ENCODE measurements around the gene PRKAR1B. TPM values are rescaled to one million over a fixed set of nuclear protein-coding genes. Genes with fewer than 3 reads are reported as not detected.
A peak's percentile ranks its signal among the peaks of the same experiment; 100 is the strongest.

The PRKAR1B gene
- 10 to 100 TPM; 15.5 to 15.8 TPM for total RNA-seq

DNA sequence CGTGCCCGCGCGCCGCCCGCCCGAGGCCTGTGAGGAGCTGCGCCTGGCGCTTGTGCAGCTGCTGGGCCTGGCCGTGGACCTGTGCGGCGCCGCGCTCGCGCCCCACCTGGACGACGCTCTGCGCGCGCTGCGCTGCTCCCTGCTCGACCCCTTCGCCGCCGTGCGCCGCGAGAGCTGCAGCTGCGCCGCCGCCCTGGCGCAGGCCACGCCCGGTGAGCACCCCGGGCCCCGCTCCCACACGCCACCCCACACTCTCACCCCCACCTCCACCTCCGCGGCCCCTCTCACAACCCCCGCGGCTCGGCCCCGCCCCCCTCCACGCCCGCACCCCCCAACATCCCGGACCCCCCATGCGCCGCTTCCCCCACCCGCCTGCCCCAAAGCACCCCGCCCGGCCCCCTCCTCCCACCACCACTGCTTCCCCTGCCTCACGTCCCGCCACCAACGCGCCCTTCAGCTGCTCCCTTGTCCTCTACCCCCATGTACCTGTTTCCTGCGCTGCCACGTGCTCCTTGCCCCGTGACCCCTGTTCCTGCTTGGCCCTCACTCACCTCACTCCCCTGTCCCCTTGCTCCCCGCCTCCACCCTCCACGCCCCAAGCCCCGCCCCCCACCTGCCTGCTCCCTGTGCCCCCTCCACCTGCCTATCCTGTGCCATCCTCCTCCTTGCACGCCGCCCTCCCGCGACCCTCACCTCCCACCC lies at the start of gene PRKAR1B:
Gene PRKAR1B, minus strand, starts transcription at position 178 of the 702 bp plus-strand sequence. CDS start 15,776 bp downstream, outside the sequence.
- Mint-ChIP-seq H3K27me3 (ENCODE audit: low read depth) (no peaks in the 10 kb centered on the region), H3K4me3 (peak within 1 kb of the TSS; percentile 84), H3K4me1 (ENCODE audit: low read depth) (peaks cover 31% of the 10 kb centered on the region), H3K27ac (peak within 1 kb of the TSS; percentile 54), H3K36me3 (ENCODE audit: low read depth) (peaks cover 39% of the 10 kb centered on the region), H3K9me3 (no peaks in the 10 kb centered on the region)
- intact Hi-C loops (cut with micrococcal nuclease) = loop anchor here (2.0 to 10.0 kb wide), 4 partner anchors 62 to 208 kb away; partner anchors contain the start of gene PDGFA
- peak; percentile 43 for DNase-seq
- CTCF ChIA-PET = no interaction called here

DNA sequence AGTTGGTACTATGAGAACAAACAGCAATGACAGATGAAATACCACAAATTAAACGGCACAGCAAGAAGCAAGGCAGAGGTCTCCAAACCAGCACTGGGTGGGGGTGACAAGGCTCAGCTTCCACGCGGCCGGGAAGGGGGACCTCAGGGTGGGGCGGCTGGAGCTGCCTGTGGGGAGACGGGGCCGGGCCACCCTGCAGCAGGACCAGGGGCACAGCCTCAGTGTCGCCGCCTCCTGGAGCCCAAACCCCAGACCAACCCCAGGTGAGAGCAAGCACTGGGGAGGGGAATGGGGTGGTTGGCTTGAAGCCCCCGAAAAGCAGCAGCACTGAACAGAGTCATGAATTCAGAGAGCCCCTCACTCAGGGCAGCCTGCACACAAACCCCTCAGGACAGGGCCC lies 49.3 kb upstream of the PRKAR1B start:
- intact Hi-C loops (cut with micrococcal nuclease) = no loop called here
- H3K27me3 Mint-ChIP-seq (ENCODE audit: low read depth) = no peaks in the 10 kb centered on the region
- CTCF ChIA-PET = interaction anchor here (0.7 to 2.0 kb wide), 2 partner anchors 97 to 451 kb away, joined by 4 to 5 read pairs; no protein-coding TSS in a partner anchor
- H3K4me3 Mint-ChIP-seq = no peak overlapping the region
- no peaks in the 10 kb centered on the region for H3K9me3 Mint-ChIP-seq
- no peaks in the 10 kb centered on the region for H3K4me1 Mint-ChIP-seq (ENCODE audit: low read depth)
- H3K36me3 Mint-ChIP-seq (ENCODE audit: low read depth) = peaks cover 9% of the 10 kb centered on the region
- no peak overlapping the region for H3K27ac Mint-ChIP-seq
- no peak for DNase-seq

DNA sequence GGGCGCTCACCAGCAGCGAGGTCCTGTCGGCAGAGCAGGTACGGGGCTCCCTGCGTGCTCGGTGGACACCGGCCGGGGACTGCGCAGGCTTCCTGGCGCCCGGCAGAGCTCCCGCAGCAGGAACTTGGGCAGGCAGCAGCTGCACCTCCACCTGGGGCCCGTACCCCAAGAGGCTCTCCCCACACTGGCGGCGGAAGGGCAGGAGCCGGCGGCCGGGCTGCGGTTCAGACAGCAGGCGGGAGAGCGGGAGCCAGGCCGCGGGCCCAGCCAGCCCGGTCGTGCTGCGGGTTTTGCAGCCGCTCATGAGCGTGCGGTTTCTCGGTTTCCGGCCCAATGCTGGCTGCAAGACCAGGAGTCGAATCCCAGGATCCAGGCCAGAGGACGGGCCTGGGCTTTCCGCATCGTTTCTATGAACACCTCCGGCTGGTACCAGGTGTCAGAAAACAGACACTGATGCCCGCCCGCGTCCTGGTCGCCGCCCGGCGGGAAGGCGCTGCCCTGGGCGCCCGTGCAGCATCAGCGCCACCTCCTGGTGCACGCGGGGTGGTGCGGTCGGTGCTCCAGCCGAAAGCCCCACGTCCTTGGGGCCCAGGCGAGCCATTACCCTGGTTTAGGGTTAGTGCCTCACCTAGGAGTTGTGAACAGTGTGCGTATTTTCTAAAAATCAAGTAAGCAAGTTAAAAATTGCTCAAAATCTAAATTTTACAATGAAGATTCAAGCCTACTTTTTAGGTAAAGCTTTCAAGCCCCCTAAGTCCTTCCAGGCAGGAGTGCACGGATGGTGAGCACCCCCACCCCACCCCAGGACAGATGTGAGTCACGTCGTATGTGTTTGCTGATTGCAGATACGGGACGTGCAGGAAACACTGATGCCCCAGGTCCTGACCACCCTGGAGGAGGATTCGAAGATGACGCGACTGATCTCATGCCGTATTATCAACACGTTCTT lies 47.4 kb upstream of the PRKAR1B start:
- Mint-ChIP-seq H3K4me1 (ENCODE audit: low read depth) (no peaks in the 10 kb centered on the region), H3K9me3 (no peaks in the 10 kb centered on the region), H3K4me3 (no peak overlapping the region), H3K27ac (no peak overlapping the region), H3K36me3 (ENCODE audit: low read depth) (peaks cover 5% of the 10 kb centered on the region), H3K27me3 (ENCODE audit: low read depth) (no peaks in the 10 kb centered on the region)
- CTCF ChIA-PET = interaction anchor here (0.5 to 2.1 kb wide), 7 partner anchors 10 to 730 kb away, joined by 3 to 7 read pairs (median 4); partner anchors contain the start of gene INTS1
- intact Hi-C loops (cut with micrococcal nuclease) = loop anchor here (1.0 kb wide), 2 partner anchors 442 to 452 kb away; no protein-coding TSS in a partner anchor
- DNase-seq = peak; percentile 64

DNA sequence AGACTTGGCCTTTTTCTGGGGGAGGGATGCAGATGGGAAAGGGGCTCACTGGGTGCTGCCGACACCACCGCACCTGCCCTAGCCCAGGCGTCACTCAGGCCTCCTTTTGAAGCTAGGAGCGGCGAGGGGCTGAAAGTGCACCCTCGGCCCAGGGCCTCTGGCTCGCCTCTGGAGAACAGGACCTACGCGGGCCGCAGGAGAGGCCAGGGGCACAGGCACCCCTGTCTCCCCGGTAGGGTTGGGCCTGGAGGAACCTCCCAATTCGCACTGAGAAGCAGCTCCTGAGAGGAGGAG lies 46.5 kb upstream of the PRKAR1B start:
- CTCF ChIA-PET = interaction anchor here (0.5 to 2.1 kb wide), 8 partner anchors 9 to 731 kb away, joined by 3 to 7 read pairs (median 4); partner anchors contain the start of gene INTS1
- DNase-seq = no peak
- Mint-ChIP-seq H3K9me3 (no peaks in the 10 kb centered on the region), H3K4me1 (ENCODE audit: low read depth) (no peaks in the 10 kb centered on the region), H3K4me3 (no peak overlapping the region), H3K36me3 (ENCODE audit: low read depth) (peaks cover 5% of the 10 kb centered on the region), H3K27me3 (ENCODE audit: low read depth) (no peaks in the 10 kb centered on the region), H3K27ac (no peak overlapping the region)
- intact Hi-C loops (cut with micrococcal nuclease) = no loop called here

DNA sequence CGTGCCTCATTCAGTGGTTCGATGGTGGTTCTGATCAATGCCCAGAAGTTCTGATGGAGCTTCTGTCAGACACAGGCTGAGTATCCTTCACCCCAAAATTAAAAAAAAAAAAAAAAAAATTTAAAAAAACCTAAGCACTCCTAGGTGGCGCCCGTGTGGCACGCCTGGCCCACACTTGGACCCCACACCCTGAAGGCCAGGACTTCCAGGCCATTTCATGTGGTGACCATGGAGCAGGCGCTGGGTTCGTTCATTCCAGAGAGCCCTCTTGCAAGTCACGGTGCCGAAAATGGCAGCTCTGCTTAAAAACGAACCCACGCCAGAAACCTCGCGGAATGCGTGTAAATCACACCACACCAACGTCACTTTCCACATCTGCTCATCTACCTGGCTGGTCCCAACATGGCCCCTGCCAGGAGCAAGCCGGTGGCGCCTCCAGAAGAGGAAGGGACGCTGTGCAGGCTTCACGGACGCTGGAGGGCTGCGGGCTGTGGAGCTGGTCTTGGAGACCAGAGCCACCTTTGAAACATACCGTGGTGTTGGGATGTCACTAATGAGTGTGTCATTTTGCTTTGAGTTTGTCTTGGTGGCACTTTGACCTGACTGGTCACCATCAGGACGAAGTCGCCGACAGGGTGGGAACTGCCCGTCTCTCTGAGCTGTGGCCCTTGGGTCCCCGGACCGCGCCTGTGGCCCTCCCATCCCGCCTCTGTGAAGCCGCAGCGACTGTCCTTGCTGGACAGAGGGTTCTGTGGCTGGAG lies 46.0 kb upstream of the PRKAR1B start:
- H3K36me3 Mint-ChIP-seq (ENCODE audit: low read depth) = peaks cover 7% of the 10 kb centered on the region
- H3K27me3 Mint-ChIP-seq (ENCODE audit: low read depth) = no peaks in the 10 kb centered on the region
- H3K9me3 Mint-ChIP-seq = no peaks in the 10 kb centered on the region
- DNase-seq = no peak
- H3K4me1 Mint-ChIP-seq (ENCODE audit: low read depth) = no peaks in the 10 kb centered on the region
- no peak overlapping the region for H3K27ac Mint-ChIP-seq
- CTCF ChIA-PET = interaction anchor here (0.6 to 2.1 kb wide), 7 partner anchors 8 to 731 kb away, joined by 3 to 7 read pairs (median 4); partner anchors contain the start of gene INTS1
- H3K4me3 Mint-ChIP-seq = no peak overlapping the region
- intact Hi-C loops (cut with micrococcal nuclease) = no loop called here

DNA sequence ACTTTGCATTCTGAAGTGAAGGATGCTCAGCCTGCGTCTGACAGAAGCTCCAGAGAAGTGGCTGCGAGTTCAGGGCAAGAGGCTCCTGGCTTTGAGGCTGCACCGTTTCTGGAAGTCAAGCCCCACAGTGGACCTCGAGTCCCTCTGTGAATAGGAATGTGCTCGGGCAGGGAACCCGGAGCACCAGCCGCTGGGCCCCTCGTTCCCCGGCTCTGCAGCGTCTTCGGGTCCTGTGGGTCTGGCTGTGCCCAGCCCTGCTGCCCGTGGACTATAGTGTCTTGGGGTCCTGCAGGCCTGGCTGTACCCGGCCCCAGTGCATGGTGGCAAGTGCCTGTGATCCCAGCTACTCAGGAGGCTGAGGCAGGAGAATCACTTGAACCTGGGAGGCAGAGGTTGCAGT lies 45.3 kb upstream of the PRKAR1B start:
- Mint-ChIP-seq H3K4me3 (no peak overlapping the region), H3K9me3 (no peaks in the 10 kb centered on the region), H3K27ac (no peak overlapping the region), H3K36me3 (ENCODE audit: low read depth) (peaks cover 10% of the 10 kb centered on the region), H3K27me3 (ENCODE audit: low read depth) (no peaks in the 10 kb centered on the region), H3K4me1 (ENCODE audit: low read depth) (no peaks in the 10 kb centered on the region)
- no peak for DNase-seq
- CTCF ChIA-PET = no interaction called here
- intact Hi-C loops (cut with micrococcal nuclease) = no loop called here

DNA sequence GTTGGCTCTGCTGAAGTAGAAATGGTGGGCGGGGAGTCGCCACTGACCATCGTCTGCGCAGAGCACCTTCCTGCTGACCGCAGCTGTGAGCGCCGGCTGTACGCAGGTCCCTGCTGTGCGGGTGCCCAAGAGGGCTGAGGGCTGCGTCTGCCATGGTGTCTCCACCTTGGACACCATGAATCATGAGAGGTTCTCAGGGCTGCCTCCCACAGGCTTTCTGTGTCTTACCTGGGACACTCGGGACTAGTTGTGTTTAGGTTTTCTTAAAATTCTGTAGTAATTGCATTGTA lies 44.9 kb upstream of the PRKAR1B start:
- H3K9me3 Mint-ChIP-seq = no peaks in the 10 kb centered on the region
- H3K4me3 Mint-ChIP-seq = no peak overlapping the region
- peaks cover 9% of the 10 kb centered on the region for H3K36me3 Mint-ChIP-seq (ENCODE audit: low read depth)
- intact Hi-C loops (cut with micrococcal nuclease) = no loop called here
- CTCF ChIA-PET = no interaction called here
- DNase-seq = no peak
- no peak overlapping the region for H3K27ac Mint-ChIP-seq
- no peaks in the 10 kb centered on the region for H3K4me1 Mint-ChIP-seq (ENCODE audit: low read depth)
- no peaks in the 10 kb centered on the region for H3K27me3 Mint-ChIP-seq (ENCODE audit: low read depth)

DNA sequence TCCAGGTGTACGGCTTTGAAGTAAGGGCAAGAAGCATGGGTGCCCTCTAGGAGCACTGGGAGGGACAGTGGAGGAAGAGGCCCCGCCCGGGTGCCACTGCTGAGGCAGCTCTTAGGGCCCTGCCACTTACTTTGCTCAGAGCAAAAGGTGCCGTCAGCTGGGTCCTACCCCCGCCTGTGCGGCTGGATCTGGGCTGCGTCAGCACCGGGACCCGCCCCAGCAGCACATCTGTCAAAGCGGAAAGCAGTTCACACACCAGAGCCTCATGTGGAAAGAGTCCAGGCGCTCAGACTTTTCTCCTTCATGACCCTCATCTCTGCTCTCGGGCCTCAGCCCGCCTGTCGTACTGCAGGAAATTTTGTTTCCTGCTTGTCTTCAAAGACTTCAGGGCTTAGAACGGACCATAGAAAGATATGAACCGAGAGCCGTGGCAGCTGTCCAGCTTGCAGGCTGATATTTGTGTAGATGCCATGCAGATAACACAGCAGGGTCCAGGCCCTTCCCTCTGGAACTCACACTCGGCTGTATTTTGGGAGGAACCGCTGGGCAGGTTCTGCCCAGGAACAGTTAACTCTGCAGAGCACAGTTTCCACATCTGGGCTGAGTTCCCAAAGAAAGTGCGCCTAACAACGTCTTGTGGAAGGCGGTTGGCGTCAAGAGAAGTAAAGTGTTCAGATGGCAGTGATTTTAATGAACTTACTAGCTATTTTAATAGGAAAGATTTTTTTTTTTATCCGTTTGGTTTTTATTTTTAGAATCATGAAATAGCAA lies 44.3 kb upstream of the PRKAR1B start:
- H3K27ac Mint-ChIP-seq = no peak overlapping the region
- no peak for DNase-seq
- H3K36me3 Mint-ChIP-seq (ENCODE audit: low read depth) = peaks cover 10% of the 10 kb centered on the region
- no peak overlapping the region for H3K4me3 Mint-ChIP-seq
- H3K27me3 Mint-ChIP-seq (ENCODE audit: low read depth) = no peaks in the 10 kb centered on the region
- no peaks in the 10 kb centered on the region for H3K9me3 Mint-ChIP-seq
- intact Hi-C loops (cut with micrococcal nuclease) = no loop called here
- CTCF ChIA-PET = no interaction called here
- H3K4me1 Mint-ChIP-seq (ENCODE audit: low read depth) = no peaks in the 10 kb centered on the region

DNA sequence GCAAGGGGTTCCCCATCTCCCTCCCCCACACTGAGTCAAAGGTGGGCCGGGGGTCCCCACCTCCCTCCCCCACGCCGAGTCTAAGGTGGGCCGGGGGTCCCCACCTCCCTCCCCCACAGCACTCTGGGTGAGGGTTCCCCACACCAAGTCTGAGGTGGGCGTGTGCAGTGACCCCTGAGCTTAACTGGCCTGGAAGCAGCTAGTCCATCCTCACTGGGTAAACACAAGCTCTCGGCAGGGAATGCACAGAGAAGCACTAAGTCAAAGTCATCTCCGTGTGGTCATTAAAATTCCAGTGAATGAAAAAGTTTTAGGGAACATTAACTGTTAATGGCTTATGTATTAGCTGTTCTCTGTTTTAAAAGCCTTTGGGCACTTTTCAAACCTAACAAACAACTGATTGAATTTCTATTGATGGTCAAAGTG lies 43.7 kb upstream of the PRKAR1B start:
- no peaks in the 10 kb centered on the region for H3K4me1 Mint-ChIP-seq (ENCODE audit: low read depth)
- intact Hi-C loops (cut with micrococcal nuclease) = no loop called here
- no peak overlapping the region for H3K27ac Mint-ChIP-seq
- no peaks in the 10 kb centered on the region for H3K27me3 Mint-ChIP-seq (ENCODE audit: low read depth)
- no peaks in the 10 kb centered on the region for H3K9me3 Mint-ChIP-seq
- peaks cover 12% of the 10 kb centered on the region for H3K36me3 Mint-ChIP-seq (ENCODE audit: low read depth)
- no peak overlapping the region for H3K4me3 Mint-ChIP-seq
- no peak for DNase-seq
- CTCF ChIA-PET = no interaction called here

DNA sequence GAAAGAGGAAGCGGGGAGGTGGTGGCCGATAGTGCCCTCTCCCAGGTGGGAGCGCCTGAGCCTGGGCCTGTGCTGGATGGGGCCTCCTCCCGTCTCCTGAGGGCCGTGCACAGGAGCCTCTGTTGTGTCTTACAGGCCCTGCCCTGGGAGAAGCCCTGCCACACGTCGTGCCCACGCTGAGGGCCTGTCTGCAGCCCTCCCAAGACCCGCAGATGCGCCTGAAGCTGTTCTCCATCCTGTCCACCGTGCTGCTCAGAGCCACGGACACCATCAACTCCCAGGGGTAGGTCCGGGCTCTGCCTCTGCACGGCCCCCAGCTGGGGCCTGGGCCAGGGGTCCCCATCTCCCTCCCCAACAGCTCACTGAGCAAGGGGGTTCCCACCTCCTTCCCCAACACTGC lies 43.3 kb upstream of the PRKAR1B start:
- Mint-ChIP-seq H3K27ac (no peak overlapping the region), H3K4me1 (ENCODE audit: low read depth) (no peaks in the 10 kb centered on the region), H3K4me3 (no peak overlapping the region), H3K9me3 (no peaks in the 10 kb centered on the region), H3K36me3 (ENCODE audit: low read depth) (peaks cover 16% of the 10 kb centered on the region), H3K27me3 (ENCODE audit: low read depth) (no peaks in the 10 kb centered on the region)
- intact Hi-C loops (cut with micrococcal nuclease) = no loop called here
- CTCF ChIA-PET = no interaction called here
- no peak for DNase-seq

DNA sequence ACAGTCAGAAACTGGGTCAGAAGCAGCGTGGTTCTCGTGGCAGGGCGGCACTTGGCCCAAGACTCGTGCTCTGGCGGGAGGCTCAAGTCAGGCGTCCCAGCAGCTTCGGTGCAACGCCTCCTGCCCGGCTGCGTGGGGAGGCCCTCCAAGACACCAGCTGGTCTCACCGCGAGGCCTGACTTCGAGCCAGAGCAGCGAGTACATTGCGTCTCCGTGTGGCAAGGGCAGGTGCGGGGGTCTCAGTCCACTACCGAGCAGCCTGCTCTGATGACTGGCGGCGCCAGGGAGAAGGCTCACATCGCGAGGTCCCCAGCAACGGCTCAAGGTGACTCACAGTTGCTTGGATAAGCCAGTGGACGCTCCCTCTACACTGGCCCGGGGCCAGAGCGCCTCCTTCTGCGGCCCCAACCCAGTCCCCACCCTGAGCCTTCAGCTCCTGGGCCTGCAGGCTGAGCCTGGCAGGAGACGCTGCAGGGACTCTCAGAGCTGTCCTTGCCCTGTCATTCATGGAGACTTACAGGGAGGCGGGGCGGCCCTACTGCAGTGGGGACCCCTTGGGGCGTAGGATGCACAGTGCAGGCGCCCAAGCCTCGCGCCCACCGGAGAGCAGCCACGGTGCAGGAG lies 41.9 kb upstream of the PRKAR1B start:
- CTCF ChIA-PET = no interaction called here
- no peaks in the 10 kb centered on the region for H3K4me1 Mint-ChIP-seq (ENCODE audit: low read depth)
- intact Hi-C loops (cut with micrococcal nuclease) = no loop called here
- no peaks in the 10 kb centered on the region for H3K9me3 Mint-ChIP-seq
- DNase-seq = no peak
- no peak overlapping the region for H3K27ac Mint-ChIP-seq
- no peak overlapping the region for H3K4me3 Mint-ChIP-seq
- H3K27me3 Mint-ChIP-seq (ENCODE audit: low read depth) = no peaks in the 10 kb centered on the region
- peaks cover 24% of the 10 kb centered on the region for H3K36me3 Mint-ChIP-seq (ENCODE audit: low read depth)

Data from activated naive CD4-positive, alpha-beta T cell treated with anti-CD3 and anti-CD28 coated beads for 36 hours (primary cell).